Prostate gland (tissue), 2 donors: ENCODE results near the gene ATP6V0D1. TPM values are rescaled to one million over a fixed set of nuclear protein-coding genes. Genes with fewer than 3 reads are reported as not detected.

Experiments
- DNase-seq: peaks from one replicate; pipeline ENCODE4 v3.0.0-alpha.2; 2019; ENCODE audit warnings: low spot score
- H3K27ac ChIP-seq, 2 donors: fragments of 200-600 bp; sonication (generic); 2 replicates each; pipeline ENCODE4 v1.5.1; 2017 to 2019
- H3K27me3 ChIP-seq: fragments of 200-600 bp; sonication (generic); replicated peaks from 2 replicates; pipeline ENCODE4 v1.5.1; 2019; ENCODE audit not compliant: insufficient read depth
- H3K36me3 ChIP-seq, 2 donors: fragments of 200-600 bp; sonication (generic); 1 replicate in 1 of 2; 2 replicates in 1 of 2; pipeline versions ENCODE4 v1.5.1 to v1.8.1; 2017 to 2019
- H3K4me1 ChIP-seq: fragments of 200-600 bp; sonication (generic); replicated peaks from 2 replicates; pipeline ENCODE4 v1.5.1; 2019
- H3K4me3 ChIP-seq, 2 donors: fragments of 200-600 bp; sonication (generic); 2 replicates each; pipeline ENCODE4 v1.5.1; 2017 to 2019
- H3K9me3 ChIP-seq: fragments of 200-600 bp; sonication (generic); 2 replicates; pipeline ENCODE4 v1.5.1; 2017
- POLR2A ChIP-seq: fragments of 450-650 bp; IDR thresholded peaks from one replicate; pipeline ENCODE4 v1.6.1; 2016; ENCODE audit warnings: antibody characterized with exemption, mild to moderate bottlenecking
- POLR2AphosphoS5 ChIP-seq: sonication (generic); formaldehyde crosslinking; IDR thresholded peaks from one replicate; pipeline ENCODE4 v1.6.1; 2017; ENCODE audit warnings: antibody characterized with exemption
- WGBS: methylation state at CpG from one replicate; pipeline ENCODE4 v1.1.5; 2018; 5-methylcytosine and 5-hydroxymethylcytosine counted together
- intact Hi-C: fragments of 100-400 bp; cut with DNase I; formaldehyde crosslinking; loops from one replicate; pipeline ENCODE4 v1.14.2; 2022
- total RNA-seq, 2 donors: library from RNA; depleted of rRNA; stranded (reverse); fragments of >200 nt; gene quantifications; one replicate each; pipeline ENCODE4 v1.1.0, GENCODE V29; 2016
- TF ChIP-seq, protein P1 (sequence below), 4 experiments: fragments of 200-600 bp in 2 of 4; fragments of 450-650 bp in 2 of 4; sonication (generic) in 2 of 4; IDR thresholded peaks; 1 replicate in 3 of 4; 2 replicates in 1 of 4; pipeline ENCODE4 v1.5.1; 2016 to 2019; ENCODE audit warnings: antibody characterized with exemption in 4 of 4, mild to moderate bottlenecking in 2 of 4, moderate library complexity in 2 of 4

ATP6V0D1 gene
- total RNA-seq, 2 donors from 2014 or later: 98.3 to 138 TPM

DNA sequence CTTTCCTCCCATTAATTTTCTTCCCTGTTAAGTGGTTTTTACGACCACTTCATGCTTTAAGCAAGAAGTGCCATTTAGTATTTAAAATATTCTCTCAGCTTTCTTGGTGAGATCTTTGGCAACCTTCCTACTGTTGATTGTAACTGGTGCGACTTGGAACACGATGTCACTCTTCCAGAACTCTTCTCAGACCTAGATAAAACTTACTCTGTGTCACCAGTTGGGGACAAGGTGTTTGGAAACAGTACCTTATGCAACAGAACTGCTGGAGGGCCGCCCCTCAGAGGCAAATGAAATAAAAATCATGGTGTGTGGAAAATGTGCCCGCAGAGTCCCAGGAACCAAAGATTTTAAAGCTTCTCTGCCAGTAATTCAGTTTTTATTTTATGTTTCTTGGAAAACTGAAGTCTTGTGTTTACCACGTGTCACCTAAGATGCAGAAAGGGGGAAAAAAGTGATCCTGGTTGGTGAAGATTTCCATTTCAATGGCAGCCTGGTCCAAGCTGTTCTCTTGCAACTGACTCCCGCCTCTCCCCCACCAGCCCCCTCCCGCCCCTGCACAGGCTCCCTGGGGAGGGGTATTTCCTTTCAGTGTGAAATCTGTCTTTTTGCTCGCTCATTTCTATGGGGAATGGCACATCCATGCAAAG is 57.2 kb downstream of the ATP6V0D1 start:
- TF ChIP-seq POLR2AphosphoS5: peak; percentile 83
- TF ChIP-seq, protein P1, sequence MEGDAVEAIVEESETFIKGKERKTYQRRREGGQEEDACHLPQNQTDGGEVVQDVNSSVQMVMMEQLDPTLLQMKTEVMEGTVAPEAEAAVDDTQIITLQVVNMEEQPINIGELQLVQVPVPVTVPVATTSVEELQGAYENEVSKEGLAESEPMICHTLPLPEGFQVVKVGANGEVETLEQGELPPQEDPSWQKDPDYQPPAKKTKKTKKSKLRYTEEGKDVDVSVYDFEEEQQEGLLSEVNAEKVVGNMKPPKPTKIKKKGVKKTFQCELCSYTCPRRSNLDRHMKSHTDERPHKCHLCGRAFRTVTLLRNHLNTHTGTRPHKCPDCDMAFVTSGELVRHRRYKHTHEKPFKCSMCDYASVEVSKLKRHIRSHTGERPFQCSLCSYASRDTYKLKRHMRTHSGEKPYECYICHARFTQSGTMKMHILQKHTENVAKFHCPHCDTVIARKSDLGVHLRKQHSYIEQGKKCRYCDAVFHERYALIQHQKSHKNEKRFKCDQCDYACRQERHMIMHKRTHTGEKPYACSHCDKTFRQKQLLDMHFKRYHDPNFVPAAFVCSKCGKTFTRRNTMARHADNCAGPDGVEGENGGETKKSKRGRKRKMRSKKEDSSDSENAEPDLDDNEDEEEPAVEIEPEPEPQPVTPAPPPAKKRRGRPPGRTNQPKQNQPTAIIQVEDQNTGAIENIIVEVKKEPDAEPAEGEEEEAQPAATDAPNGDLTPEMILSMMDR (IDR thresholded peaks at IDR 0.05): no peak
- H3K9me3 ChIP-seq: no peaks in the 10 kb centered on the region
- intact Hi-C loops: no loop called here
- H3K4me3 ChIP-seq: no peak overlapping the region
- peaks cover 6% of the 10 kb centered on the region for H3K4me1 ChIP-seq
- H3K27me3 ChIP-seq: no peaks in the 10 kb centered on the region
- no peaks in the 10 kb centered on the region for H3K36me3 ChIP-seq
- 16% methylated on average over 9 of the region's 9 CpGs for WGBS
- peak; percentile 55 for DNase-seq
- peak overlapping the region in 1 of 2 donors; percentile 48 for H3K27ac ChIP-seq

DNA sequence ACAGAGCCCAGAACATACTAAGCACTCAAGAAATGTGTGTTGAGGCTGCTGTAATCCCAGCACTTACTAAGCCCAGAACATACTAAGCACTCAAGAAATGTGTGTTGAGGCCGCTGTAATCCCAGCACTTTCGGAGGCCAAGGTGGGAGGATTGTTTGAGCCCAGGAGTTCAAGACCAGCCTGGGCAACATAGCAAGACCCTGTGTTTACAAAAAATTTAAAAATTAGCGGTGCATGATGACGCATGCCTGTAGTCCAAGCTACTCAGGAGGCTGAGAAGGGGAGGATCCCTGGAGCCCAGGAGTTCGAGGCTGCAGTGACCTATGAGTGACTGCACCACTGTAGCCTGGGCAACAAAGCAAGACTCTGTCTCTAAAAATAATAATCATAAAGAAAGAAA is 57.9 kb downstream of the ATP6V0D1 start:
- Histone ChIP-seq H3K4me3 (no peak overlapping the region), H3K4me1 (no peaks in the 10 kb centered on the region), H3K9me3 (no peaks in the 10 kb centered on the region), H3K36me3 (no peaks in the 10 kb centered on the region), H3K27ac (no peak overlapping the region), H3K27me3 (no peaks in the 10 kb centered on the region)
- no peak for TF ChIP-seq POLR2A
- TF ChIP-seq, protein P1 (IDR thresholded peaks at IDR 0.05): no peak
- no peak for TF ChIP-seq POLR2AphosphoS5
- WGBS: 88% methylated on average over 5 of the region's 5 CpGs
- no peak for DNase-seq
- intact Hi-C loops: no loop called here

DNA sequence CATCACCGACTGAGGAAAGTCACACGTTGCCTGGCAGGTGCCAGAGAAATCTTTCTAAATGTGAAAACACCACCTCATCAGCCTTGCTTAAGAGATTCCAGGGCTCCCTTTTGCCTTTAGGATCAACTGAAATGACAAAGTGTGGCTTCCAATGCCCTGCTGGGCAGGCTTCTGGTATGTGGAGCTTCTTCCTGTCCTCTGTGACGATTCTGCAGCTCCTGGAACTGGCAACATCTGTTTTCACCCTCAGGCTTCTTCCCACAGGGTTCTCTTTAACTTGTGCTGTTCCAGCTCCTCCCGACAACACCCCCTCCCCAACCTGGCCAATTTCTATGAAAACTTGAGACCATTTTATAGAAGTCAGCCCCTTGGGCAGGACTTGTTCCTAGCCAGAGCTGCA is 59.9 kb downstream of the ATP6V0D1 start:
- H3K27ac ChIP-seq: no peak overlapping the region
- 90% methylated on average over 4 of the region's 4 CpGs for WGBS
- H3K4me3 ChIP-seq: no peak overlapping the region
- no peaks in the 10 kb centered on the region for H3K27me3 ChIP-seq
- intact Hi-C loops: no loop called here
- no peak for DNase-seq
- H3K4me1 ChIP-seq: no peaks in the 10 kb centered on the region
- no peaks in the 10 kb centered on the region for H3K9me3 ChIP-seq
- TF ChIP-seq POLR2AphosphoS5 (no peak), POLR2A (no peak)
- TF ChIP-seq, protein P1 (IDR thresholded peaks at IDR 0.05): no peak
- H3K36me3 ChIP-seq: no peaks in the 10 kb centered on the region

DNA sequence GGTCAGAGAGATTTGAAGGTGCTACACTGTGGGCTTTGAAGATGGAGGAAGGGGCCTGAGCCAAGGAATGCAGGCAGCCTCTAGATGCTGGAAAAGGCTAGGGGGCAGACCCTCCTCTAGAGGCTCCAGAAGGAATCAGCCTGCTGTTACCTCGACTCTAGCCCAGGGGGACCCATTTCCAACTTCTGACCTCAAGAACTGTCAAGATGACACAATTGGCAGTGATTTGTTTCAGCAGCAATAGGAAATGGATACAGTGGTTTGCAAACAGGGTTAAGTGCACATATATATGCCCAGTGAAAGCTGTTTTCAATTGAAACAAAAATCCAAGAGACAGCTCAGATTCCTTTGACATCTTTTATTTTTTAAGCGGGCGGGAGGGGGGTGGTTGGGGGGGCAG is 61.0 kb downstream of the ATP6V0D1 start:
- TF ChIP-seq, protein P1 (IDR thresholded peaks at IDR 0.05): no peak
- no peak for TF ChIP-seq POLR2A
- no peak for TF ChIP-seq POLR2AphosphoS5
- DNase-seq: no peak
- no peaks in the 10 kb centered on the region for H3K4me1 ChIP-seq
- WGBS: 83% methylated on average over 3 of the region's 3 CpGs
- intact Hi-C loops: no loop called here
- H3K4me3 ChIP-seq: no peak overlapping the region
- no peaks in the 10 kb centered on the region for H3K27me3 ChIP-seq
- H3K9me3 ChIP-seq: no peaks in the 10 kb centered on the region
- no peaks in the 10 kb centered on the region for H3K36me3 ChIP-seq
- no peak overlapping the region for H3K27ac ChIP-seq

DNA sequence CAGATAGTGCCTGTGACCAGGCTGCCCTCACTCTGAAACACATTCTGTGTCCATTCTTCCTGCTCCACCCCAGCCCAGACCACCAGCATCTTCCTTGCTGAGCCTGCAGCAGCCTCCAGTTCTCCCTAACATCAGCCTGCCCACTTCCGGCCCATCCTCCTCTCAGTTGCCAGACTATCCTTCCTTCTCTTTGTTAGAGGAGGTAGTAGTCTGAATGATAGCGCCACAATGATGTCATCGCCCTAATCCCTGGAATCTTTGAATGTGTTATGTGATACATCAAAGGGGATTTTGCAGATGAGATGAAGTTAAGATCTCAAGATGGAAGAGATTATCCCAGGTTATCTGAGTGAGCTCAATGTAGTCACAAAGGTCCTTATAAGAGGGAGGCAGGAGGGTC is 61.5 kb downstream of the ATP6V0D1 start:
- H3K4me1 ChIP-seq: no peaks in the 10 kb centered on the region
- H3K27ac ChIP-seq: no peak overlapping the region
- no peaks in the 10 kb centered on the region for H3K36me3 ChIP-seq
- no peaks in the 10 kb centered on the region for H3K9me3 ChIP-seq
- intact Hi-C loops: no loop called here
- no peaks in the 10 kb centered on the region for H3K27me3 ChIP-seq
- no peak for DNase-seq
- H3K4me3 ChIP-seq: no peak overlapping the region
- TF ChIP-seq, protein P1 (IDR thresholded peaks at IDR 0.05): no peak
- TF ChIP-seq POLR2A (no peak), POLR2AphosphoS5 (no peak)
- WGBS: 95% methylated on average over 3 of the region's 3 CpGs
